Mesothelial cell of epicardium (in vitro differentiated cells): ENCODE measurements around the gene EEF1A2. TPM values are rescaled to one million over a fixed set of nuclear protein-coding genes. Genes with fewer than 3 reads are reported as not detected.
"Not testable (repeated sequence)": the region's sequence is repeated elsewhere in the genome, so short reads cannot be mapped to it uniquely, and the experiment has no call there.

Source experiments
- DNase-seq, 2 experiments: peaks; one replicate each; pipeline ENCODE4 v3.0.0; 2021; ENCODE audit warnings: low spot score in 2 of 2; ENCODE audit not compliant: unreplicated experiment in 2 of 2
- H3K27ac Mint-ChIP-seq: 2 replicates; pipeline ENCODE4 v1.8.0; 2021; ENCODE audit warnings: mixed read lengths
- H3K27me3 Mint-ChIP-seq: 2 replicates; pipeline ENCODE4 v1.8.0; 2021; ENCODE audit warnings: low read depth, mixed read lengths
- H3K36me3 Mint-ChIP-seq: 2 replicates; pipeline ENCODE4 v1.8.0; 2021; ENCODE audit warnings: mixed read lengths
- H3K4me1 Mint-ChIP-seq: 2 replicates; pipeline ENCODE4 v1.8.0; 2021; ENCODE audit warnings: mixed read lengths
- H3K4me3 Mint-ChIP-seq: 2 replicates; pipeline ENCODE4 v1.8.0; 2021; ENCODE audit warnings: mild to moderate bottlenecking, moderate library complexity, mixed read lengths
- H3K9me3 Mint-ChIP-seq: 2 replicates; pipeline ENCODE4 v1.8.0; 2021; ENCODE audit warnings: mixed read lengths
- total RNA-seq: library from RNA; stranded (reverse); gene quantifications from 3 replicates; pipeline ENCODE4 v1.2.1, GENCODE V29; 2021
- TF ChIP-seq, protein P1 (sequence below): fragments of 200-600 bp; sonication (generic); IDR thresholded peaks from one replicate; pipeline ENCODE4 v1.5.0; 2021; ENCODE audit warnings: antibody characterized with exemption; ENCODE audit not compliant: unreplicated experiment

EEF1A2 gene
- total RNA-seq, 1 donor from 2014 or later = 14.6 TPM

DNA sequence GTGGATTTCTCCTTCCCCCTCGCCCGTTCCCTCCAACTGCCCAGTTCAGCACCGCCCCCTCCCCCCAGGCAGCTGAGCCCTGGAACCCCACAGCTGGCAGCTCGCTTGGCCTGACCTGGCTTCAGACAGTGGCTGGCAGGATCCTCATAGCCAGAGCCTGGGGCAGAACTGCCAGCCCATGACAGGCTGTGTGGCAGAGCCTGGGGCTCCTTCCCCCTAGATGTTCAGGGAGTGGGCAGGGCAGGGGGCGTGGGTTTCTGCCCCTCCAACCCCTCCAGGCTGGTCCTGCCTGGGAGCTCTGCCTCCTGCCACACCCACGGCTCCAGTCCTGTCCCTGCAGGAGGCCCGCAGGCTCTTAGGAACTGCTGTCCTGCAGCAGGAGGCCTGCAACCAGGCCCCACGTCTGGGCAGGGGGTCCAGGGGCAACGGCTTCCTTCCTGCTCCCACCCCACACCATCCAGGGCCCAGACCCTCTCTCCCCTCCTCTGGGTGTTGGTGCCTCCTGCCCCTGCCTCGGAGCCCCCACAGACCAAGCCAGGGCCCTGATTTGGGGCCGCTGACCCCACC, 16.8 kb downstream of the EEF1A2 start:
- Mint-ChIP-seq H3K36me3 (no peaks in the 10 kb centered on the region), H3K27ac (no peak overlapping the region), H3K27me3 (peaks cover 65% of the 10 kb centered on the region), H3K4me3 (no peak overlapping the region), H3K9me3 (no peaks in the 10 kb centered on the region), H3K4me1 (peaks cover 10% of the 10 kb centered on the region)
- TF ChIP-seq, protein P1, sequence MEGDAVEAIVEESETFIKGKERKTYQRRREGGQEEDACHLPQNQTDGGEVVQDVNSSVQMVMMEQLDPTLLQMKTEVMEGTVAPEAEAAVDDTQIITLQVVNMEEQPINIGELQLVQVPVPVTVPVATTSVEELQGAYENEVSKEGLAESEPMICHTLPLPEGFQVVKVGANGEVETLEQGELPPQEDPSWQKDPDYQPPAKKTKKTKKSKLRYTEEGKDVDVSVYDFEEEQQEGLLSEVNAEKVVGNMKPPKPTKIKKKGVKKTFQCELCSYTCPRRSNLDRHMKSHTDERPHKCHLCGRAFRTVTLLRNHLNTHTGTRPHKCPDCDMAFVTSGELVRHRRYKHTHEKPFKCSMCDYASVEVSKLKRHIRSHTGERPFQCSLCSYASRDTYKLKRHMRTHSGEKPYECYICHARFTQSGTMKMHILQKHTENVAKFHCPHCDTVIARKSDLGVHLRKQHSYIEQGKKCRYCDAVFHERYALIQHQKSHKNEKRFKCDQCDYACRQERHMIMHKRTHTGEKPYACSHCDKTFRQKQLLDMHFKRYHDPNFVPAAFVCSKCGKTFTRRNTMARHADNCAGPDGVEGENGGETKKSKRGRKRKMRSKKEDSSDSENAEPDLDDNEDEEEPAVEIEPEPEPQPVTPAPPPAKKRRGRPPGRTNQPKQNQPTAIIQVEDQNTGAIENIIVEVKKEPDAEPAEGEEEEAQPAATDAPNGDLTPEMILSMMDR = no peak
- no peak for DNase-seq

DNA sequence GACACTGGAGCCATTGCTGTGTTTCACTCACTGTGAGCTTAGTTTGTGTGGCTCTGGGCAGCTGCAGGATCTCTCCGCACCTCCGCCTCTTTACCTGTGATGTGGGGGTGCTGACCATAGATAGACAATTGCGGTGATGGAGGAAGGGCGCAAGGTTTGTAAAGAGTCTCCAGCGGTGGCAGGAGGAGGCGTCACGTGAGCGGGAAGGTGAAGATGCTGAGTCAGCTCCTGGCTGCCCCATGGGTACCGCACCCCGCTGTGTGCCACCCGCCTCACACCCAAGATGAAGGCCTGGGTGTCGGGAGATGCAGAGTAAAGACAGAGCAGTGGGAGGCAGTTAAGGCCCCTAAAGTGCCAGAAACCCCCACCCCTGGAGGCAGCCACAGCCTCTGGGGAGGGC, 17.4 kb downstream of the EEF1A2 start:
- DNase-seq = no peak
- H3K27me3 Mint-ChIP-seq = peaks cover 70% of the 10 kb centered on the region
- H3K4me3 Mint-ChIP-seq = no peak overlapping the region
- H3K9me3 Mint-ChIP-seq = no peaks in the 10 kb centered on the region
- H3K27ac Mint-ChIP-seq = no peak overlapping the region
- TF ChIP-seq, protein P1 = no peak
- peaks cover 10% of the 10 kb centered on the region for H3K4me1 Mint-ChIP-seq
- no peaks in the 10 kb centered on the region for H3K36me3 Mint-ChIP-seq

DNA sequence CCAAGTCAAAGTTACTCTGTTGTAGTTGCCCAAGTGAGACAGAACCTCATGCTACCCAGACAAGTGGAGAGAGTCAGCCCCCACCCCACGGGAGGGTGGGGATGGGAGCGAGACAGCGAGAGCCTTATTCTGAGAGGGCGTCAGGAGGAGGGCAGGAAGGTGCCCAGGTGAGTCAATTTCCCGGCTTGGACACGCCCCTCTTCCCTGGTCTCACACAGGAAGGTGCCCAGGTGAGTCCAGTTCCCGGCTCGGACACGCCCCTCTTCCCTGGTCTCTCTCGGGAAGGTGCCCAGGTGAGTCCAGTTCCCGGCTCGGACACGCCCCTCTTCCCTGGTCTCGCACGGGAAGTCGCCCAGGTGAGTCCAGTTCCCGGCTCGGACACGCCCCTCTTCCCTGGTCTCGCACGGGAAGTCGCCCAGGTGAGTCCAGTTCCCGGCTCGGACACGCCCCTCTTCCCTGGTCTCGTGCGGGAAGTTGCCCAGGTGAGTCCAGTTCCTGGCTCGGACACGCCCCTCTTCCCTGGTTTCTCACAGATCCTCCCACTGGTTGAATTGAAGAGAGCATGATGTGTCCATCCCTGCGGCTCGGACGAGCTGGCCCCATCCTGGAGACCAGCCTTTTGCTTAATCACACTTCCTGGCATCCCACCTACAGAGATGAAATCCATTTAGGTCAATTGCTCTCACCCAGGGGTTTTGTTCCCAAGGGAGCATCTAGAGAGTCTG, 19.0 kb downstream of the EEF1A2 start:
- H3K27ac Mint-ChIP-seq, DNase-seq, H3K4me3 Mint-ChIP-seq, H3K36me3 Mint-ChIP-seq, H3K9me3 Mint-ChIP-seq: not testable (repeated sequence)
- H3K27me3 Mint-ChIP-seq = peaks cover 75% of the 10 kb centered on the region
- H3K4me1 Mint-ChIP-seq = peaks cover 10% of the 10 kb centered on the region

DNA sequence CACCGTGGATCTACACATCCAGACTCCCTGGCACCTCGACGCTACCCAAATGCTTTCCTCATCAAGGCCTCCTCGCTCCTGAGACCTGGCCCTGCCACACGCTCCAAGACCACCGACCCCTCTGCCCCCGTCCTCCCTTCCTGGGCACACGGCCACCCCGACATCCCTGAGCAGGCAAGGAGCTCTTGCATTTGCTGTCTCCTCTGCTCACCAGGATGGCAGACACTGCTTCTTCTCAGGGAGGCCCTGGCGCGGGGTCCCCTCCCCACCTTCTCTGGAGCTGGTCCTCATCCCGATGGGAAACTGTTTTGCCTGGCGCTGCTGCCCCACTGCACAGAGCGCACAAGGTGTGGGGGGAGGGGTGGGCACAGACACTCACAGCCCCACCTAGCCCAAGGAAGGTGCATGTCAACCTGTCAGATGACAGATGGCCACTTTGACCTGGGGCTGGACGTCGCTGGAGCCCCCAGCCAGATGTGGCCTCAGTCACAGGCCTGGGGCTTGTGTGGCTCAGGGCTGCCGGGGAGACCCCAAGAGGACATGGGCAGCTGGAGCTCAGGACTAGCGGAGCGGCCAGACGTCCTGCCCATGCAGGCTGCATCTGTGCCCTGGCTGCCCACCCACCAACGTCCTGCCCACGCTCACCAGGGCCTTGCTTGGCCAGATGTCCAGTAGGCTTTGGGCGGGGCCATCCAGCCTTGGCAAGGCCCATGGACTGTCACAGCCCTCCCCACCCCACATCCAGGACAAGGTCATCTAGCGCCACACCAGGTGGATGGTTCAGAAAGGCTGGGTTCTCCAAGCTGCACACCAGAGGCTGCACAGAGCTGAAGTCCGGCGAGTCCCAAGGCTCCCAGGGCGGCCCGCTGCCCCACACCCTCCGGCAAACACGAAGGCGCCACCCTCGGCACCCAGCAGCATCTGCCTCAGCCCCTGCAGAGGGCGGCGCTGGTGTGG, 20.3 kb downstream of the EEF1A2 start:
- H3K4me1 Mint-ChIP-seq = peaks cover 8% of the 10 kb centered on the region
- H3K4me3 Mint-ChIP-seq = no peak overlapping the region
- TF ChIP-seq, protein P1 = no peak
- DNase-seq = no peak
- H3K27me3 Mint-ChIP-seq = peaks cover 83% of the 10 kb centered on the region
- no peaks in the 10 kb centered on the region for H3K9me3 Mint-ChIP-seq
- H3K27ac Mint-ChIP-seq = no peak overlapping the region
- no peaks in the 10 kb centered on the region for H3K36me3 Mint-ChIP-seq

DNA sequence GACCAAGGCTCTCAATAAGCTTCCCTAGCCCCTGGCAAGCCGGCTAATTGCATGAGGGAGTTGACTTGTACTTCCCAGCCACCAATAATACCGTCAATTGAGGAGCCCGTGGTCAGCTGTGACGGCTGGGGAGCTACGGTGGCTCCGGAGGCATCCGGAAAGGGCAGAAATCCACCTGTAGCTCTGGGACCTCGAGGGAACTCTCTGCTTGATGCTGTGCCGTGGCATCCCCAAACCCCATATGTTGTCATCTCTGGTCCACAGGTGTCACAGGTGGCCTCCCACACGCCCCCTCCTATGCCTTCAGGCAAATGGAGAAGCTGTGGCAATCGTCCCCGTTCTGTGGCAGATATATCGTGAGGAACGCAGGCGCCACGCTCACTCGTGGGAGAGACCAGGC, 20.9 kb downstream of the EEF1A2 start:
- peaks cover 87% of the 10 kb centered on the region for H3K27me3 Mint-ChIP-seq
- no peaks in the 10 kb centered on the region for H3K36me3 Mint-ChIP-seq
- H3K4me3 Mint-ChIP-seq = no peak overlapping the region
- H3K9me3 Mint-ChIP-seq = no peaks in the 10 kb centered on the region
- no peak for DNase-seq
- H3K4me1 Mint-ChIP-seq = peaks cover 7% of the 10 kb centered on the region
- TF ChIP-seq, protein P1 = no peak
- no peak overlapping the region for H3K27ac Mint-ChIP-seq
